GM21737 (cell line): ENCODE data around the gene FGF18.

ENCODE experiments used
- ATAC-seq: cut with Tn5 transposase; IDR thresholded peaks from one replicate; pipeline ENCODE4 v1.9.1; 2021; ENCODE audit warnings: mild to moderate bottlenecking, moderate library complexity; ENCODE audit not compliant: unreplicated experiment

FGF18 gene

DNA sequence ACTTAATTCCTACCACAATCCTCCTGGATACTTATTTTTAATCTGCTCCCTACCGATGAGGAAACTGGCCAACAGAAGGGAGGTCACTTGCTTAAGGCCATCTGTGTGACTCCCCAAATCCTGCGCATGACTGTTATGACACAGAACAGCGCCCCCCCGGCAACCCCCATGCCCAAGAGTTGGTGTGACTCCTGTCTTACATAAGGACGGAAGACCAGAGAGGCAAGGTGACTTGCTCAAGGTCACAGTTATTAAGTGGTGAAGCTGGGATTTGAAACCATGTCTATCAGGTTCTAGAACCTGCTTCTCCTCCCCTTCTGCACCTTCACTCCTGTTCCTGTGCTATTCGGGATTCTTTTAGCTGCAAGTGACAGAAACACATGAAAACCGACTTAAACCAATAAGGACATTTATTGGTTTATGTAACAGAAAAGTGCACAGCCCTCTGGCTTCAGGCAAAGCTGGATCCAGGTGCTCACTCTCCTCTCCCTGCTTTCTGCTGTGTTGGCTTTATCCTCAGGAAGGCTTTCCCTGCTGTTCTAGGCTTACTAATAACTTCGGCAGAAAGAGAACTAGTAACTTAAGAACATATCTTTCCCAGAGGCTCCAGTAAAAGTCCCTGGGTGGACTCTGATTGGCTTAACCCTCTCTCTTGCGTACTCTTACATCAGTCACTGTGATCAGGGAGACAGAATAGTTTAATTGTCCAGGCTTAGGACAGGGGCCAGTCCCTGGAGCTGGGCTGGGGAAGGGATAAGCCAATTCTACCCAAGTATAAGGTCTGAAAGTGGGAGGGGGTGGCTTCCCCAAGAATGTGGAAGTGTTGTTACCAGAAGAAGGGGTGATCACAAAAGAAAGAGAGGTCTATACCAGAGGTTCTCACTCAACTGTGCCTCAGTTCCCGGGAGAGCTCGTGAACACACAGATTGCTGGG, 43.7 kb downstream of the FGF18 start:
- no peak for ATAC-seq

DNA sequence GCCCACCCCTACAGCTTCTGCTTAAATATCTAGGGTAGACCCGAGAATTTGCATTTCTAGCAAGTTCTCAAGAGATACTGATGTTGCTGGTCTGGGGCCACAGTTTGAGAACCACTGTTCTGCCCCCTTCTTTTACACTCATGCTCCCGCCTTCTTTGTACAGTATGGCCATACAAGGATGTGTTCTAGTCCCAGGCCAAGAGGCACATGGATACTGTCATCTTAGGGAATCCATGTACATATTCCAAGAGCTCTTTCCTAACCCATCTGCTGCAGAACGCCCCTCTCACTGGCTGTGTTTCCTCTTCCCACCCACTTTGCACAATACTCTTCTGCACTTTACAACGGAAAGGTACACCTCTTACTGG, 44.4 kb downstream of the FGF18 start:
- no peak for ATAC-seq

- no peak for ATAC-seq
Measured at GRCh38 chr5:171464829-171465228, 45.4 kb downstream of the FGF18 start.

GRCh38 chr5:171467107-171467506, 47.7 kb downstream of the FGF18 start:
- ATAC-seq, result no peak

DNA sequence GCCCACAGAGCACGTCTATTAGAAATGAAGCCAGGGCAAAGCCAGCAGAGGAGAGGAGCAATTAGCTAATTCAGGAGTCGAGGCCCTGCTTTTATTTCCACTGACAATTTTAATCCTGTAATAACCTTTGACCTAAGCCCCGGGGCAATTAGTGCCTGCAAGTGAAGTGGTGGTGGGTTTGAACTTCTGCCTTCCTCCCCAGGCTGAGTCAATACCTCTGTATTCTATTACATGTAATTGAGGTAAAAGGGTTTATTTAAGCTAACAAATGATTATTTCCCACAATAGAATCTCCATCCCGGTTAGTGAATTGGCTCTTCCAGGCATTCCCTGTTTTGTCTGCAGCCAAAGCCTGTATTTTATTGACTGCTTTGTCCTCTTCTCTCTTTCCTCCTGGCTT, 49.9 kb downstream of the FGF18 start:
- no peak for ATAC-seq

DNA sequence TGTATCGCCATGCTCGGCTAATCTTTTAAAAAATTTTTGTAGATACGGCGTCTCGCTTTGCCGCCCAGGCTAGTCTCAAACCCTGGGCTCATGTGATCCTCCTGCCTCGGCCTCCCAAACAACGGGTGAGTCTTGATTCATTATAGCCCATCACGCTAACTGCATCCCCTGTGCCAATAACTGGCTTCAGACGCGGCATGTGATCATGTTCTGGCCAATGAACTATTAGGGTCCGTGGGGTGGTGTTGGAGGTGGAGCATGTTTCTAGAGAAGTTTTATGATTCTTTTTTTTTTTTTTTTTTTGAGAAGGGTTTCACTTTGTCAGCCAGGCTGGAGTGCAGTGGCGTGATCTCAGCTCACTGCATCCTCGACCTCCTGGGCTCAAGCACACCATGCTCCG, 51.0 kb downstream of the FGF18 start:
- ATAC-seq, result no peak

GRCh38 chr5:171474230-171474813, 54.9 kb downstream of the FGF18 start:
- no peak for ATAC-seq

- ATAC-seq, result no peak
Measured at GRCh38 chr5:171475596-171475995, 56.1 kb downstream of the FGF18 start.

GRCh38 chr5:171476701-171477100, 57.3 kb downstream of the FGF18 start:
- ATAC-seq, result no peak

DNA sequence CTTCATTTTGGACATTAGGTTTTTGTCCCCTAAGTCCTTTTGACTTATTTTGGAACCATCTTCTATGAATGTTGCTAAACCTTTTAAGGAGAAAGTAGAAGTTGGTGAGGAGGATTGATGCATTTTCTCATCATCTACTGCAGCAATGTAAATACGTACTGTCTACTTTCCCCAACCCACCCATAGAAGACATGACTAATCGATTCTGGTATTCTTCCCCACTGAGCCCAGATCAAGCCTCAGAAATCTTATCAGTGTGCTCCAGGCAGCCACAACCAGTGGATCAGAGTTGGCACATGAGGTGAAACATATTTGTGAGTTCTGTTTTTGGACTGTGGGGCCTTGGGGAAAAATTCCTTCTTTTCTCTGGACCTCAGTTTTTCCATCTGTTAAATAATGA, 57.7 kb downstream of the FGF18 start:
- ATAC-seq, result no peak

GRCh38 chr5:171477666-171478065, 58.2 kb downstream of the FGF18 start:
- no peak for ATAC-seq

GRCh38 chr5:171478946-171479775, 59.7 kb downstream of the FGF18 start:
- no peak for ATAC-seq

DNA sequence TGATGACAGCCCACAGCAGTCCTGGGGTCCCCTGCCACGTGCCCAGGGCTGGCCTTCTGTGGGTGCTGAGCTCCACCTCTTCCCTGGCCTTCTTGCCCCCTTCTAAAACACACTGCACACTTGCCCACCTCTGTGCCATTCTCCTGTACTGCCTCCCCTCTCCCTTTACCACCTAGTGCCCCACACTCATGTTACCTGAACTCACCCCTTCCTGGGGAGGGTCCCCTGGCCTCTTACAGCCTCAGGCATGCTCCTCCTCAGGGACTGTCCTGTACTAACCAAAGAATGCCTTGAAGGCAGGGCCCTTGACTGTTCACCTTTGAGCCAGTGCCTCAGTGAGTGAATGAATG, 60.3 kb downstream of the FGF18 start:
- no peak for ATAC-seq

GRCh38 chr5:171480239-171480638, 60.8 kb downstream of the FGF18 start:
- no peak for ATAC-seq

GRCh38 chr5:171481571-171482433, 62.4 kb downstream of the FGF18 start:
- no peak for ATAC-seq

DNA sequence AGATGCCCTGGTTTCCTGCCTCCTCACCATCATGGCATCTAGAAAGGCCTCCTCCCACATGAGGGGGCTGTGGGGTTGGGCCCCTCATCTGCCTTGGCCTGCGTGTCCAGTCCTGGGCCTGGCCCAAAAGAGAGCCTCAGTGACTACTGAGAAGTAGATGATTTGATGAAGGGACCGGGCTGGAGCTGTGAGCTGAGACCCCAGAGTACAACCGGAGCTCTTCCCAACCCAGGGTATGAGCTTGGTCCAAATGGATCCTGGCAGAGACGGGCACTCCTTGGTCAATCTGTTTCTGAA, 62.9 kb downstream of the FGF18 start:
- no peak for ATAC-seq

DNA sequence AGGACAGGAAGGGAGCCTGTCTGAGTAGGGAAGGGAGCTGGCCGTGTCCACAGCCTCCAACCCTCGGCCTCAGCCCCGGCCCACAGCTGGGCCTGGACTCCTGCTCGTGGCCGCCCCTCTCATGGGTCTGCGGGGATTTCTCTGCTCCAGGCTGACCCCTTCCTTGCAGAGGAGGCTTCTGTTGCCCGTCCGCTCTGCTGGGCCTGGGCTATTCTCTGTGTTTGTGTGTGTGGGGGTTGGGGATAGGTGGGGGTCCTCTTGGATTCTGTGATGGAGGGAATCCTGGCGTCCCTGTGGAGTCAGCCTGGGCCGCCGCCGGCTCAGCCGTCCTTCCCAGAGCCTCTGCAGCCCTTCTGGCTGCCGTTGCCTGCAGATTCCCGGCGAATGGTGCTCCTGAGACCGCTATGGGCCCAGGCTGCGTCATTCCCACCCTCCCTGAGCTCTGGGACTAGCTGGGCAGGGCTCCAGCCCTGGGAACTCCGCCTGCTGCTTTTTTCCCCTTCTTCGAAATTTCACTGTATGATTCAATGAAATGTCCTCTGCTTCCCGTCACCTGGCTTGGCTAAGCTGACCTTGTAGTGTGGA, 64.2 kb downstream of the FGF18 start:
- ATAC-seq, result no peak

- no peak for ATAC-seq
Measured at GRCh38 chr5:171484460-171484899, 65.0 kb downstream of the FGF18 start.

DNA sequence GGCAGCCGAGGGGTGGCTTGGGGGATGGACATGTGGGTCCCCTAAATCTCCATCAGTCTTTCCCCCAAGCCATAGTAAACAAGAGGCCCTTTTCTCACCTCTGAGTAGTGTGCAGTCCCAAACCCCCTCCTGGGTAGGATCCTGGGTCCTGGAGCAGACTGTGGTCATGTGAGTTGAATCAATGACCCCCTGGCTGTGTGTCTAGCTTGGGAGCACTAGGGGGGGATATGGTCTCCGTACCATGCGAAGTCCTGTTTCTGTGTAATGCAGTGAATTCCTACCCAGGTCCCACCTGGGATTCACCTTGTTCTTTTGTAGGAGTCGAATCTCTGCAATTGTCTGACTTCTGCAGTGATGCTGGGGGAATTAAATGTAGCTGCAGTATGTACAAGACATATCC, 66.2 kb downstream of the FGF18 start:
- no peak for ATAC-seq

GRCh38 chr5:171486613-171487012, 67.2 kb downstream of the FGF18 start:
- no peak for ATAC-seq

DNA sequence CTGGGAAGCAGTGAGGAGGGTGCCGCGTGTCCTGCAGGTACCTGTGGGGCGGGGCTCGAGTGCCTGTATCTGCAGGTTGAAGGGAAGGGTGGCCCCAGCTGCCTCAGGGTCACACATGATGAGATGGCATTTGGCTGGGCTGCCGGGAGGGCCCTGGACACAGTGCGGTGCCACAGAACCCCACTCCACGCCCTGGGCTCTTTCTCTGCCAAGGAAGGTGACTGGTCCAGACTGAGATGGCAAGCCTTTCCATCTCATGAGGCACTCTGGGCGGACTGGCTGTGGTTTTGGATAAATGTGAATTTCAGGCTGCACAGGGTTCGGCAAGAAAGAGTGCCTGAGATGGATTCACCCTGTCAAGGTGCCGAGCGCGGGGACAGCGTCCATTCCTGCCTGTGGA, 69.4 kb downstream of the FGF18 start:
- no peak for ATAC-seq
